ENCODE measurements around the gene SOX13.
"Not testable (repeated sequence)": the region's sequence is repeated elsewhere in the genome, so short reads cannot be mapped to it uniquely, and the experiment has no call there.

The SOX13 gene

DNA sequence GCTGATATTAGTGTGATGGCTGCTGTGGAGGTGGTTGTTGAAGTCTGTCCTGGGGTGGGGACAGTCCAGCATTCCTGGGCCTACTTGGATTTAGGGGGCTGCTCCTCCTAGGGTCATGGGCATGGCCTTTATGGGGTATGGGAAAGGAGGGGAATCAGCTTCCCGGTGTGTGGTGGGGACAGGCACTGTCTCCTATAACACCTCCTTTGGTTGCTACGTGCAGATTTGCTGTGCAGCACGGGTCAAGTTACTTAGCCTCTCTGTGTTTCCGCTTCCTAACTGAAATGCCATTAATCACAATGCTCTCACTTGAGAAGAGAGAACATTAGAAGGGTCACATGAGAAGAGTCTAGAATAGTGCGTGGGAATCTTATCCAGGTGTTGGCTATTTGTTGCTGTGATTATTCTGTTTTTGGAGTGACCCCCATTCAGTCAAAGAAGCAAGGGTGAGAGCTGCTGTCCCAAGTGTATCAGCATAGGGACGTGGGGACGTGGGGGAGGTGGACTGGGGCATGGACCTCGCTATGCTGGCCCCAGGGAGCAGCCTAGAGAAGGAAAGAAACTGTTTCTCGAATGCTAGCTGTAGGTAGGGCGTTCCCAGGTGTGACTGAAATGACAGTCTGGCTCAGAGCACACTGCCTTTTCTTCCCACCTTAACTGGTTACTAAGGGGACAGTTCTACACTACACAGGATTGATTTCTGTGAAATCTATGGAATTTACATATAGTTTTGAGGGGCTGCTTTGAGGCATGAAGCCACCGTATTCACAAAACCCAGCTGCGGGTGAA is 19.9 kb downstream of the SOX13 start:
- in situ Hi-C loops (cut with HindIII; ENCODE audit: low pct_unique_long_range_greater_than_20kb, low sequenced_read_pairs): no loop called here
- no peak for DNase-seq (ENCODE audit: low read depth in 1 of 2, low spot score in 1 of 2)
- no peak for TF ChIP-seq JUND (IDR thresholded peaks at IDR 0.05; ENCODE audit: low read depth)

DNA sequence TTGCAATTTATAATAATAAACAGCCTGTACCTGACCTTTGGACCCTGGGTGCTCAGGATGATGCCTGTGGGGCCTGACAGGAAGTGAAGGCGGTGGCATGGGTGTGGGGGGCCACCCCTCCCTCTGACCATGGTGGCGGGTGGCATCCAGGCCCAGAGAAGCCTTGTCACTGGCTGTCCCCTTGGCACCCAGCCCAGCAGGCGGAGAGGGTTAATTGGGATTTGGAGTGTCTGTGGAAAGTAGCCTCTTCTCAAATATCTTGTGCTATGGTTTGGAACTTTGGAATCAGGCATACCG is 20.5 kb downstream of the SOX13 start:
- TF ChIP-seq JUND (IDR thresholded peaks at IDR 0.05; ENCODE audit: low read depth): no peak
- in situ Hi-C loops (cut with HindIII; ENCODE audit: low pct_unique_long_range_greater_than_20kb, low sequenced_read_pairs): no loop called here
- no peak for DNase-seq (ENCODE audit: low read depth in 1 of 2, low spot score in 1 of 2)

DNA sequence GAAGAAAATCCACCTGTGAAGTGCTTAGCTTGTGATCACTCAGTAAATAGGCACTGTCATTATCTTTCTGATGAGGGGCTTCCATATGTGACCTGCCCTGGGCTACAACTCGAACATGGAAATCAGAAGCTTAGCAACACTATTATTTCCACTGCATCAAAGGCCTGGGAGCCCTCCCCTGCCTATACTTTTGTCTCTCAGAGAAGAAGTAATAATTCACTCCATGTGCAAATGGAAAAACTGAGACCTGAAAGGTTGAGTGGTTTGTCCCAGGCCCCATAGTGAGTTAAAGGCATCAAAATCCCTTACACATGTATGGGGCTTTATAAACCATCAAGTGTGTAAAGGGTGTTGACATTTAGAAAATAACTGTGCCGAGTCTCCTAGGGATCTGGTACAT is 20.9 kb downstream of the SOX13 start:
- in situ Hi-C loops (cut with HindIII; ENCODE audit: low pct_unique_long_range_greater_than_20kb, low sequenced_read_pairs): no loop called here
- DNase-seq (ENCODE audit: low read depth in 1 of 2, low spot score in 1 of 2): no peak
- no peak for TF ChIP-seq JUND (IDR thresholded peaks at IDR 0.05; ENCODE audit: low read depth)

DNA sequence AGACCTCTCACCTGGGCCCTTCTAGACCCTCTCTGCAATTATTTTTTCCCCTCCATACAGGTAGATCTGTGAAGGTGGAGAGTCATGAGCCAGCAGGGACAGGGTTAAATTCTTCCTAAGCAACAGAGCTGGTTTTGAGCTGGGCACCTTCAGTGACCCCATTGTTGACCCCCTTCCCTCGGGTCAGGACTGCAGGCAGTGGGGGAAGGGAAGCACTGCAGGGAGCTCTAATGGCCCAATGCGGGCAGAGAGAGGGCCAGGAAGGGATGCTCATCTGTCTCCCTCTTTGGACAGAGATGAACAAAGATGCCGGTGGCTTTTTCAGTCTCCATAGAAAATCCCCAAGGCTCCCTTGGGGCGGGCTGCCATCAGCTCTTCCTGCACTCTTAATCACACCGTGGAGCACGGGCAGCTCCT is 21.4 kb downstream of the SOX13 start:
- in situ Hi-C loops (cut with HindIII; ENCODE audit: low pct_unique_long_range_greater_than_20kb, low sequenced_read_pairs): no loop called here

DNA sequence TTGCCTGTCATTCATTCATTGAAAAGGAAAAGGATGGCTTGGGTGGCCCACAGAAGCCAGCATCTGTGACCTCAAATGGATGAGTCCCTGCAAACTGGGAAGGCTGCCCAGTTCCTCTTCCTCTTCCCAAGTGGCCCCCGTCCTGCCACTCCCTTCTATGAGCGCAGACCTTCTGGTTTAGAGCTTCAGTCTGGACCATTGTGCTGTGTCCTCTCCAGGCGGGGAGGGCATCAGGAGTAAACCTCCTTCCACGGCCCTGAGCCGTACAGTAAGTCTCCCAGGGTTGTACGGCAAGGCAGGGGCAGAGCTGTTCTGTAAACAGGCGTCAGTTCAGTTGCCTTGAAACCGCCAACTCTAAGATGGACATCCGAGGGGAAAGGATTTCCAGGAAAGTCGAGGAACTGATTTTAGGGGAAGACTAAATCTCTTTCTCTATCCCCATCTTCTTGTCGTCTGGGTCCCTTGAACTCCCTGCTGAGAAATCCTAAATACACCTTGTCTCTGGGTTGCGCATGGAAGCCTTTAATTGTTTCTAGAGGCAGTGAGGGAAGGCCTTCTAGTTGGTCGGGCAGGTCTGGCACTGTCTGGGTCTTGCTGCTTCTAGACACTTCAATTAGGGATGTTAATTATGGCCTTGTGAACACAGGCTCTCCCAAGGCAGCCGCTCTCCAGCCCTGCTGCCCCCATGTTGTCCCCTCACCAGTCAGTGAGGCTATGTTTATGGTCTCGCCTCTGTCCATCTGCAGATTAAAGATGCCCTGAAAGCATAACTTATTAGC is 22.1 kb downstream of the SOX13 start:
- in situ Hi-C loops (cut with HindIII; ENCODE audit: low pct_unique_long_range_greater_than_20kb, low sequenced_read_pairs): no loop called here

More for the DNA sequence above, 21.4 kb downstream of the SOX13 start:
- no peak for DNase-seq (ENCODE audit: low read depth in 1 of 2, low spot score in 1 of 2)
- no peak for TF ChIP-seq JUND (IDR thresholded peaks at IDR 0.05; ENCODE audit: low read depth)

DNA sequence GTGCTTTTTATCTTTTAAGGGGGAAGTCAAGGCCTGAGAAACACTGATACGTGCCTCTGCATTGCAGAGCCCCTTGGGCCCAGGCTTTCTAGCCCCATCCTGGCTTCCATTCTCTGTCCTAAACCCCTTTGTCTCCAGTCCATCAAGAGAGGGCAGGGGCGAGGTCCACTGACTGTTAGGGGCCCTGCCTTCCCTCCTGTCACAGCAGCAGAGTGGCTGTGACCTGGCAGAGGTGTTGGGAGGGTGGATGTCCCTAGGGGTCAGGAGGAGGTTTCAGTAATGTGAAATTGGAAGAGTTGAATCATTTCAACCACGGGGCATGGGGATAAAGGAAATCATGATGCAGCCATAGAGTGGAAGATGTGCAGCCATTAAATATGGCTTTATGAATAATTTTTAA is 24.0 kb downstream of the SOX13 start:
- TF ChIP-seq JUND (IDR thresholded peaks at IDR 0.05; ENCODE audit: low read depth): no peak
- DNase-seq (ENCODE audit: low read depth in 1 of 2, low spot score in 1 of 2): no peak
- in situ Hi-C loops (cut with HindIII; ENCODE audit: low pct_unique_long_range_greater_than_20kb, low sequenced_read_pairs): no loop called here

More for the DNA sequence above, 22.1 kb downstream of the SOX13 start:
- no peak for TF ChIP-seq JUND (IDR thresholded peaks at IDR 0.05; ENCODE audit: low read depth)
- DNase-seq (ENCODE audit: low read depth in 1 of 2, low spot score in 1 of 2): no peak

DNA sequence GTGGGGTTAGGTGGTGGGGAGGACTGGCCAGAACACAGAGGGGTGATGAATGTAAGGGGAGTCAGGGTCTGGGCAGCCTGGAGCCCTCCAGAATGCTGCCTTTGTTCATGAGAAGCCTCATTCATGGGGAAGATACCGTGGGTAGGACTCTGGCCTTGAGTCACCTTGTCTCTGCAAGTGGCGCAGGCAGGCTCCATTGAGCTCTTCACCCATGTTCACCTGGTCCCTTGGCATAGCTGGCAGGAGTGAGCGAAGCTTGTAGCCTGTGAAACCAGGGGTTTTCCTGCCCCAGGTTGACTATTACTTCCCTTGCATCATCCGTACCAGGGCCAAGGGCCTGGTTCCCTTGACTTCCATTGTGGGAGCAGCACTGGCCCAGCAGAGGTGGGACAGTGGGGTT is 25.8 kb downstream of the SOX13 start:
- in situ Hi-C loops (cut with HindIII; ENCODE audit: low pct_unique_long_range_greater_than_20kb, low sequenced_read_pairs): no loop called here
- DNase-seq (ENCODE audit: low read depth in 1 of 2, low spot score in 1 of 2): no peak
- no peak for TF ChIP-seq JUND (IDR thresholded peaks at IDR 0.05; ENCODE audit: low read depth)

DNA sequence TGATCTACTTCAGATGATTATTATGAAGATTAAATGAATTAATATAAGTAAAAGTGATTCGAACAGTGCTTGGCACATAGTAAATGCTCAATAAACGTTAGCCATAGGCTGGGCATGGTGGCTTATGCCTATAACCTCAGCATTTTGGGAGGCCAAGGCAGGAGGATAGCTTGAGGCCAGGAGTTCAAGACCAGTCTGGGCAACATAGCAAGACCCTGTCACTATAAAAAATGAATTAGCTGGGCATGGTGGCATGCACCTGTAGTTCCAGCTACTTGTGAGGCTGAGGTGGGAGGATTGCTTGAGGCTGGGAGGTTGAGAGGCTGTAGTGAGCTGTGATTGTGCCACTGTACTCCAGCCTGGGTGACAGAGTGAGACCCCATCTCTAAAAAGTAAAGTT is 26.8 kb downstream of the SOX13 start:
- DNase-seq (ENCODE audit: low read depth in 1 of 2, low spot score in 1 of 2); in situ Hi-C loops (cut with HindIII; ENCODE audit: low pct_unique_long_range_greater_than_20kb, low sequenced_read_pairs): not testable (repeated sequence)

DNA sequence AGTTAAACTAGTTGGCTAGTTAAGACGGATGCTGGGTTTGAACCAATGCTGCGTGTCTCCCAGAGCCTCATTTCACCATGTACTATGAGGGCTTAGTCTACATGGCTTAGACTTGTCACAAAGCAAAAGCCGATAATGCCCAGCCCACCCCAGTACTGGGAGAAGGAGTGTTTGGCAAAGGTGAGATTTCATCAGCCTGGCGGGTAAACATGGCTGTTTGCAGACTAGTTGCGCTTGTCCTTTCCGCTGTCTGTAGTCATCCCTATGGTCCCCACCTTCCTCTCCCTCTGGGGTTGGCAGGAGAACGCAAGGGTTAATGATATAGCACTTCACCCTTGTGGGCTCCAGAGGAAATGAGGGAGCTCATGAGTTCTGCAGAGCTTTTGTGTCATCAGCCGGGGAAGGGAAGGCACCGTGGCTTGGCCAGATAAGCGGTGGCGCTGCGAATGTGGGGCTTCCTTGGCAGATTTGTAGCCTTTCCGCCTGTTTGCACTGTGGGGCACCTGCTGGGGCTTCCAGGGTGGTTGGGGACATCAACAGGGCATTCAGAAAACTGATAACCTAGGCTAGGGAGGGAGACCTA is 29.2 kb downstream of the SOX13 start:
- DNase-seq (ENCODE audit: low read depth in 1 of 2, low spot score in 1 of 2): no peak
- TF ChIP-seq JUND (IDR thresholded peaks at IDR 0.05; ENCODE audit: low read depth): no peak
- in situ Hi-C loops (cut with HindIII; ENCODE audit: low pct_unique_long_range_greater_than_20kb, low sequenced_read_pairs): no loop called here

DNA sequence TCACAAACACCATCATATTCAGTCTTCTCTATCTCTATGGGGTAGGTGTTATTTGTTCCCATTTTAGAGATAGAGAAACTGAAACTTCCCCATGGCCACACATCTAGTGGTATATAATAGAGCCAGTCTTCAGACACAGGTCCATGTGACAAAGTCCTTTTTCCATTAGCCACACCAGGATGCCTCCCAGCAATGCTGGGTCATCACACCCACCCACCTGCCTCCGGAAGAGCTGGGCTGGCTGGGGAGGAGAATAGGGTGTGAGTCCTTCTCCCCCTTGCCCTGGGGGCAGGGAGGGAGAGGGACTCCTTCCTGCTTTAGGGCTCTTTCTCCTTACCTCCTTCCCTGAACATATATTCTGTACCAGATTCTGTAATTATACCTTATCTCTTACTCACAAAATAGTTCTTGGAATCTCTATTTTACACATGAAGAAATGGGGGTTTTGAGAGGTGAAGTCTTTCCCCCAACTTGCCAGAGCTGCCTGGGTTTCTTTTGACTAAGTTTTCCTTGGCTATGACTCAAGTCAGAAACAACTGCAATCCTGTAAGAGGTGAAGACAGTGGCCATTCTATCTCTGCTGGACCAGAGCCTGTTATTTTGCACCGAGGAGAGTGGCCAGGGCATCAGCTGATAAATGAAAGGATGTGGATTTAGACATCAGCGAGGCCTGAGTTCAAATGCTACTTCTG is 30.0 kb downstream of the SOX13 start:
- DNase-seq (ENCODE audit: low read depth in 1 of 2, low spot score in 1 of 2): no peak
- in situ Hi-C loops (cut with HindIII; ENCODE audit: low pct_unique_long_range_greater_than_20kb, low sequenced_read_pairs): no loop called here
- TF ChIP-seq JUND (IDR thresholded peaks at IDR 0.05; ENCODE audit: low read depth): no peak

DNA sequence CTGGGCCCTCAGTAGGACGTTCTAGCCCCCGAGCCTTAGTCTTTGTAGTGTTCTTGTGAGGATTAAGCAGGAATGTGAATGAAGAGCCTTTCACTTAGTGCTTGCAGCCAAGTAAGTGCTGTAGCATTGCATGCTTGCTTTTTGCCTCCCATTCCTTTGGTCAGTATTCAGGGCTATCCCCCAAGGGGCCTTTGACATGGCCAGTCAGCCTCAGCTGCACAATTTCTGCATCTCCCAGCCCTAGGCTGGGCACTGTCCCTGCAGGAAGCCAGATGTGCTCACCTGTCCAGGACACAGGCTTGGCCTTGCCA is 30.5 kb downstream of the SOX13 start:
- no peak for DNase-seq (ENCODE audit: low read depth in 1 of 2, low spot score in 1 of 2)
- no peak for TF ChIP-seq JUND (IDR thresholded peaks at IDR 0.05; ENCODE audit: low read depth)
- in situ Hi-C loops (cut with HindIII; ENCODE audit: low pct_unique_long_range_greater_than_20kb, low sequenced_read_pairs): no loop called here

DNA sequence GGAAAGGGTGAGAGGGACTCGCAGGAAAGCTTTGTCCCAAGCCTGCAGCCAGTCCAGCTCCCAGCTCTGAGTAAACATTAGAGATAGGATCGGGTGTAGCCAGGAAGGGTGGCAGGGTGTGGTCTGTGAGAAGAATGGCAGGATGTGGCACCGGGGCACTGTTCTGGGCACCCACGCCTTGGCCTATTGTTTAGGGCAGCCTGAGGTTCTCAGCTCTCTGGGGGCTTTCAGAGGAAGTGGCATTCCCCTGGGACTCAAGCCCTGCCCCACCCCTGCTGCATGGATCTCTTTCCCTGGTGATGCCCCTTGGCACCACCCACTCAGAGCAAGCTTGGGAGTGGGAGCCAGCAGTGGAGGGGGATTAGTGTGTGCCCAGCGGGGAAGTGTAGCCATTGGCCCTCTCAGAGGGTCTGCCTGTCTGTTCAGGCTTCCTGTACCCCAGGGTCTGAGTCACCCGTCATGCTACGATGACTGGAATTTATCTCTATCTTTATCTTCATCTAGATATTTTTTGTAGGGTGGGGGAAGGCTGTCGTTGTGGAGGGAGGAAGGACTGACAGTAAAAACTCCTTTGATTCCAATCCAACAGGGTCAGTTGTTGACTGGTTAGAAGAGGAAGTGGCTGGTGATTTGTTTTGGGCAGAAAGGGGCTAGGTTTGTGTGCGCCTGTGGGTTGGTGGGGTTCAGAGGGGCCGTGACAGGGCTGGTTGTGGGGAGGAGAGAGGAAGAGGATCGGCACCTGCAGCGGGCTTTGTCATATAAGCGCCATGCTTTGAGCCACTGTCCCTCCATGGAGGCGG is 31.6 kb downstream of the SOX13 start:
- in situ Hi-C loops (cut with HindIII; ENCODE audit: low pct_unique_long_range_greater_than_20kb, low sequenced_read_pairs): no loop called here
- no peak for TF ChIP-seq JUND (IDR thresholded peaks at IDR 0.05; ENCODE audit: low read depth)
- DNase-seq (ENCODE audit: low read depth in 1 of 2, low spot score in 1 of 2): peak in 1 of 2 experiments; percentile 65
